Measurements from ENCODE around the gene UBA1. TPM values are rescaled to one million over a fixed set of nuclear protein-coding genes. Genes with fewer than 3 reads are reported as not detected.

The UBA1 gene
- total and polyA plus RNA-seq, 7 donors, result 72.7 to 126 (median 81.1) TPM

DNA sequence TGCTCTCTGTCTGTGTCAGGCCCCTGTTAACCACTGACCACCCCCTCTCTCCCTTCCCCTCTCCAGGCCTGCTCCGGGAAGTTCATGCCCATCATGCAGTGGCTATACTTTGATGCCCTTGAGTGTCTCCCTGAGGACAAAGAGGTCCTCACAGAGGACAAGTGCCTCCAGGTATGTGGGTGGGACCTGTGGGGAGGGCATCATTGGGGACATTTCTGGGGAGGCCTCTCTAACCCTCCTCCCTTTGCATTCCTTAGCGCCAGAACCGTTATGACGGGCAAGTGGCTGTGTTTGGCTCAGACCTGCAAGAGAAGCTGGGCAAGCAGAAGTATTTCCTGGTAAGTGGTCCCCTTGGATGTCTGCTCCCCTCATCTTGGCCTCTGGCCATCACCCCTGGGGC, 9.2 kb downstream of the UBA1 start:
- Histone ChIP-seq H3K36me3 (peaks cover 43 to 90% (median 70%) of the 10 kb centered on the region in 4 donors), H3K27ac (no peak overlapping the region), H3K9me3 (no peaks in the 10 kb centered on the region), H3K4me1 (peaks cover 0 to 13% (median 3%) of the 10 kb centered on the region in 4 donors), H3K4me3 (no peak overlapping the region), H3K27me3 (no peaks in the 10 kb centered on the region)
- no peak for DNase-seq
- TF ChIP-seq, protein P1, sequence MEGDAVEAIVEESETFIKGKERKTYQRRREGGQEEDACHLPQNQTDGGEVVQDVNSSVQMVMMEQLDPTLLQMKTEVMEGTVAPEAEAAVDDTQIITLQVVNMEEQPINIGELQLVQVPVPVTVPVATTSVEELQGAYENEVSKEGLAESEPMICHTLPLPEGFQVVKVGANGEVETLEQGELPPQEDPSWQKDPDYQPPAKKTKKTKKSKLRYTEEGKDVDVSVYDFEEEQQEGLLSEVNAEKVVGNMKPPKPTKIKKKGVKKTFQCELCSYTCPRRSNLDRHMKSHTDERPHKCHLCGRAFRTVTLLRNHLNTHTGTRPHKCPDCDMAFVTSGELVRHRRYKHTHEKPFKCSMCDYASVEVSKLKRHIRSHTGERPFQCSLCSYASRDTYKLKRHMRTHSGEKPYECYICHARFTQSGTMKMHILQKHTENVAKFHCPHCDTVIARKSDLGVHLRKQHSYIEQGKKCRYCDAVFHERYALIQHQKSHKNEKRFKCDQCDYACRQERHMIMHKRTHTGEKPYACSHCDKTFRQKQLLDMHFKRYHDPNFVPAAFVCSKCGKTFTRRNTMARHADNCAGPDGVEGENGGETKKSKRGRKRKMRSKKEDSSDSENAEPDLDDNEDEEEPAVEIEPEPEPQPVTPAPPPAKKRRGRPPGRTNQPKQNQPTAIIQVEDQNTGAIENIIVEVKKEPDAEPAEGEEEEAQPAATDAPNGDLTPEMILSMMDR (IDR thresholded peaks at IDR 0.05), result no peak
- TF ChIP-seq POLR2AphosphoS5 (IDR thresholded peaks at IDR 0.05) (no peak), EP300 (IDR thresholded peaks at IDR 0.05) (no peak), POLR2A (IDR thresholded peaks at IDR 0.05) (no peak)
- 61 to 83% methylated on average over 4 of the region's 4 CpGs for WGBS, 2 donors
- intact Hi-C loops (cut with DNase I), result no loop called here

DNA sequence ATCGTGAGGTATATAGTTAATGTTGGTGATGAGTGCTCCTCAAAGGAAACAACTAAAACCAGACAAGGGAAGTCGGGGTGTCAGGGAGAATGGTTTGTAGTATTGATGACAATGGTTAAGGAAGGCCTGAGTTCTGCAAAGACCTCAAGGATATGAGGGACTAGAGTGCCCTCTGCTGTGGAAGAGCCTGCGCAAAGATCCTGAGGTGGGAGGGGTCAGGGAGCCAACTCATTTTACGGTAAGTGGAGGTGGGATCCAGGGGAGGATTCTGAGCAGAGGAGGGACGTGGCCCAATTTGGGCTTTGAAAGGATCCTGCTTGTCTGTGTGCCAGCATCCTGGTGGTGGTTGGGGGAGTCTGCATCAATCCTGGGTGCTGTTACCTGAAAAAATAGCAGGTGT, 11.3 kb downstream of the UBA1 start:
- 81 to 82% methylated on average over 5 of the region's 5 CpGs for WGBS, 2 donors
- no peak overlapping the region for H3K4me3 ChIP-seq
- intact Hi-C loops (cut with DNase I), result no loop called here
- H3K36me3 ChIP-seq, result peaks cover 46 to 92% (median 69%) of the 10 kb centered on the region in 4 donors
- no peak for TF ChIP-seq POLR2A (IDR thresholded peaks at IDR 0.05)
- TF ChIP-seq, protein P1 (IDR thresholded peaks at IDR 0.05), result no peak
- no peak for TF ChIP-seq POLR2AphosphoS5 (IDR thresholded peaks at IDR 0.05)
- no peak for TF ChIP-seq EP300 (IDR thresholded peaks at IDR 0.05)
- no peak overlapping the region for H3K27ac ChIP-seq
- DNase-seq, result no peak
- H3K9me3 ChIP-seq, result no peaks in the 10 kb centered on the region
- H3K4me1 ChIP-seq, result peaks cover 0 to 6% (median 0%) of the 10 kb centered on the region in 4 donors
- H3K27me3 ChIP-seq, result no peaks in the 10 kb centered on the region

DNA sequence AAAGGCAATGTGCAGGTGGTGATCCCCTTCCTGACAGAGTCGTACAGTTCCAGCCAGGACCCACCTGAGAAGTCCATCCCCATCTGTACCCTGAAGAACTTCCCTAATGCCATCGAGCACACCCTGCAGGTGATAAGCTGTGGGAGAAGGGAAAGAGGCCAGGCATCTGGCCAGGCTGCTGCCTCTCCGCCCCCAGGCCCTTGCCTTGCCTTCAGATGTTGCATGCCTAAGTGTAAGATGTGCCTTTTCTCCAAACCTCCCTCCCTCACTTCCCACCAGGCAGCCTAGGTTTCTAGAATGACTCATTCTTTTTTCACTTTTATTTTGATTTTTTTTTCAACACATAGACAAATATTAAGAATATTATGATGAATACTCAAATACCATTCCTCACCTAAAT, 12.7 kb downstream of the UBA1 start:
- Histone ChIP-seq H3K9me3 (no peaks in the 10 kb centered on the region), H3K4me1 (no peaks in the 10 kb centered on the region), H3K27me3 (no peaks in the 10 kb centered on the region), H3K4me3 (no peak overlapping the region), H3K27ac (no peak overlapping the region), H3K36me3 (peaks cover 45 to 92% (median 69%) of the 10 kb centered on the region in 4 donors)
- intact Hi-C loops (cut with DNase I), result no loop called here
- 71 to 91% methylated on average over 3 of the region's 3 CpGs for WGBS, 2 donors
- DNase-seq, result no peak
- TF ChIP-seq EP300 (IDR thresholded peaks at IDR 0.05) (no peak), POLR2AphosphoS5 (IDR thresholded peaks at IDR 0.05) (no peak), POLR2A (IDR thresholded peaks at IDR 0.05) (no peak)
- TF ChIP-seq, protein P1 (IDR thresholded peaks at IDR 0.05), result no peak

DNA sequence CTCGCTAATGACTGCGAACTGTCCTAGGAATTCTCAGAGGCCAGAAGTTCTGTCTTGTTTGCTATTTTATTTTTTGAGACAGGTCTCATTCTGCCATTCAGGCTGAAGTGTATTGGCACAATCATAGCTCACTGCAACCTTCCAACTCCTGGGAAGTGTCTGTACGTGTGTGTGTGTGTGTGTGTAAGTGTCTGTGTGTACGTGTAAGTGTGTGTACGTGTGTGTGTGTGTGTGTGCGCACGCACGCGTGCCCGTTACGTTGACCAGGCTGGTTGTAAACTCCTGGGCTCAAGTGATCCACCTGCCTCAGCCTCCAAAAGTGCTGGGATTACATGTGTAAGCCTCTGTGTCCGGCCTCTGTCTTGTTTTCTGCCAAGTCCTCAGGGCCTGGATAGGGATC, 14.5 kb downstream of the UBA1 start:
- peaks cover 45 to 92% (median 69%) of the 10 kb centered on the region in 4 donors for H3K36me3 ChIP-seq
- no peak overlapping the region for H3K4me3 ChIP-seq
- TF ChIP-seq POLR2A (IDR thresholded peaks at IDR 0.05), result no peak
- no peak for TF ChIP-seq EP300 (IDR thresholded peaks at IDR 0.05)
- TF ChIP-seq POLR2AphosphoS5 (IDR thresholded peaks at IDR 0.05), result no peak
- TF ChIP-seq, protein P1 (IDR thresholded peaks at IDR 0.05), result no peak
- intact Hi-C loops (cut with DNase I), result no loop called here
- no peak overlapping the region for H3K27ac ChIP-seq
- no peaks in the 10 kb centered on the region for H3K27me3 ChIP-seq
- no peak for DNase-seq
- WGBS, 2 donors, result 85 to 88% methylated on average over 12 of the region's 12 CpGs
- H3K9me3 ChIP-seq, result no peaks in the 10 kb centered on the region
- no peaks in the 10 kb centered on the region for H3K4me1 ChIP-seq
